ENCODE results near the gene OTULIN.

The OTULIN gene

GRCh38 chr5:14738050-14738449 lies 73.5 kb downstream of the OTULIN start:
- no peak for DNase-seq (ENCODE audit: extremely low spot score)
- POLR2A ChIA-PET: no interaction called here
- CTCF ChIA-PET: no interaction called here

GRCh38 chr5:14739538-14739937 lies 75.0 kb downstream of the OTULIN start:
- no peak for DNase-seq (ENCODE audit: extremely low spot score)
- CTCF ChIA-PET: no interaction called here
- POLR2A ChIA-PET: no interaction called here

More at GRCh38 chr5:14738050-14738449, 73.5 kb downstream of the OTULIN start:
- TF ChIP-seq L3MBTL2 (conservative IDR thresholded peaks at IDR 0.05): no peak
- no peak for TF ChIP-seq FOXM1 (IDR thresholded peaks at IDR 0.05; ENCODE audit: borderline replicate concordance)
- no peak for TF ChIP-seq FOXK2 (IDR thresholded peaks at IDR 0.05)
- no peak for TF ChIP-seq SUZ12 (IDR thresholded peaks at IDR 0.05)
- TF ChIP-seq BHLHE40 (IDR thresholded peaks at IDR 0.05; ENCODE audit: borderline replicate concordance): no peak
- TF ChIP-seq FOXA1 (IDR thresholded peaks at IDR 0.05): no peak
- no peak for TF ChIP-seq NFRKB (IDR thresholded peaks at IDR 0.05)
- no peak for TF ChIP-seq HDGF (IDR thresholded peaks at IDR 0.05; ENCODE audit: borderline replicate concordance)
- no peak for TF ChIP-seq TARDBP (IDR thresholded peaks at IDR 0.05)
- no peak for TF ChIP-seq ELF4 (IDR thresholded peaks at IDR 0.05)
- TF ChIP-seq ARNT (IDR thresholded peaks at IDR 0.05): no peak
- no peak for TF ChIP-seq LEF1 (IDR thresholded peaks at IDR 0.05; ENCODE audit: borderline replicate concordance)
- TF ChIP-seq ZNF384 (IDR thresholded peaks at IDR 0.05): no peak
- no peak for TF ChIP-seq CTBP1 (IDR thresholded peaks at IDR 0.05; ENCODE audit: borderline replicate concordance)

GRCh38 chr5:14739981-14740380 lies 75.5 kb downstream of the OTULIN start:
- ChIA-PET CTCF (no interaction called here), POLR2A (no interaction called here)
- DNase-seq (ENCODE audit: extremely low spot score): no peak
- no peak for TF ChIP-seq TARDBP (IDR thresholded peaks at IDR 0.05)
- no peak for TF ChIP-seq LEF1 (IDR thresholded peaks at IDR 0.05; ENCODE audit: borderline replicate concordance)
- TF ChIP-seq ELF4 (IDR thresholded peaks at IDR 0.05): no peak
- no peak for TF ChIP-seq CTBP1 (IDR thresholded peaks at IDR 0.05; ENCODE audit: borderline replicate concordance)
- no peak for TF ChIP-seq ZNF384 (IDR thresholded peaks at IDR 0.05)
- no peak for TF ChIP-seq L3MBTL2 (conservative IDR thresholded peaks at IDR 0.05)
- TF ChIP-seq FOXA1 (IDR thresholded peaks at IDR 0.05): no peak
- TF ChIP-seq FOXK2 (IDR thresholded peaks at IDR 0.05): no peak
- no peak for TF ChIP-seq HDGF (IDR thresholded peaks at IDR 0.05; ENCODE audit: borderline replicate concordance)
- no peak for TF ChIP-seq NFRKB (IDR thresholded peaks at IDR 0.05)
- TF ChIP-seq SP1 (IDR thresholded peaks at IDR 0.05): no peak
- no peak for TF ChIP-seq ARNT (IDR thresholded peaks at IDR 0.05)
- no peak for TF ChIP-seq BHLHE40 (IDR thresholded peaks at IDR 0.05; ENCODE audit: borderline replicate concordance)
- TF ChIP-seq FOXM1 (IDR thresholded peaks at IDR 0.05; ENCODE audit: borderline replicate concordance): no peak
- TF ChIP-seq PKNOX1 (IDR thresholded peaks at IDR 0.05): no peak
- TF ChIP-seq SUZ12 (IDR thresholded peaks at IDR 0.05): no peak

More at GRCh38 chr5:14739538-14739937, 75.0 kb downstream of the OTULIN start:
- TF ChIP-seq ARNT (IDR thresholded peaks at IDR 0.05) (no peak), ZNF384 (IDR thresholded peaks at IDR 0.05) (no peak), HDGF (IDR thresholded peaks at IDR 0.05; ENCODE audit: borderline replicate concordance) (no peak)

GRCh38 chr5:14741131-14741530 lies 76.6 kb downstream of the OTULIN start:
- DNase-seq (ENCODE audit: extremely low spot score): no peak
- ChIA-PET CTCF (no interaction called here), POLR2A (no interaction called here)
- TF ChIP-seq ARNT (IDR thresholded peaks at IDR 0.05) (no peak), SUZ12 (IDR thresholded peaks at IDR 0.05) (no peak), BHLHE40 (IDR thresholded peaks at IDR 0.05; ENCODE audit: borderline replicate concordance) (no peak)

- no peak for DNase-seq (ENCODE audit: extremely low spot score)
- ChIA-PET POLR2A (no interaction called here), CTCF (no interaction called here)
- TF ChIP-seq HDGF (IDR thresholded peaks at IDR 0.05; ENCODE audit: borderline replicate concordance): no peak
- TF ChIP-seq FOXK2 (IDR thresholded peaks at IDR 0.05): no peak
- TF ChIP-seq NFRKB (IDR thresholded peaks at IDR 0.05): no peak
- no peak for TF ChIP-seq TARDBP (IDR thresholded peaks at IDR 0.05)
- TF ChIP-seq FOXA1 (IDR thresholded peaks at IDR 0.05): no peak
- no peak for TF ChIP-seq CTBP1 (IDR thresholded peaks at IDR 0.05; ENCODE audit: borderline replicate concordance)
- no peak for TF ChIP-seq ELF4 (IDR thresholded peaks at IDR 0.05)
- TF ChIP-seq SUZ12 (IDR thresholded peaks at IDR 0.05): no peak
- no peak for TF ChIP-seq L3MBTL2 (conservative IDR thresholded peaks at IDR 0.05)
- TF ChIP-seq ARNT (IDR thresholded peaks at IDR 0.05): no peak
- TF ChIP-seq ZNF384 (IDR thresholded peaks at IDR 0.05): no peak
- no peak for TF ChIP-seq BHLHE40 (IDR thresholded peaks at IDR 0.05; ENCODE audit: borderline replicate concordance)
- no peak for TF ChIP-seq SP1 (IDR thresholded peaks at IDR 0.05)
- no peak for TF ChIP-seq FOXM1 (IDR thresholded peaks at IDR 0.05; ENCODE audit: borderline replicate concordance)
- TF ChIP-seq PKNOX1 (IDR thresholded peaks at IDR 0.05): no peak
- no peak for TF ChIP-seq LEF1 (IDR thresholded peaks at IDR 0.05; ENCODE audit: borderline replicate concordance)
Measured at GRCh38 chr5:14741801-14742440, 77.4 kb downstream of the OTULIN start.

- CTCF ChIA-PET: no interaction called here
- POLR2A ChIA-PET: no interaction called here
- TF ChIP-seq NFRKB (IDR thresholded peaks at IDR 0.05) (no peak), ELF4 (IDR thresholded peaks at IDR 0.05) (no peak), CTBP1 (IDR thresholded peaks at IDR 0.05; ENCODE audit: borderline replicate concordance) (no peak), FOXM1 (IDR thresholded peaks at IDR 0.05; ENCODE audit: borderline replicate concordance) (no peak), SP1 (IDR thresholded peaks at IDR 0.05) (no peak), PKNOX1 (IDR thresholded peaks at IDR 0.05) (no peak), BHLHE40 (IDR thresholded peaks at IDR 0.05; ENCODE audit: borderline replicate concordance) (no peak), LEF1 (IDR thresholded peaks at IDR 0.05; ENCODE audit: borderline replicate concordance) (no peak), HDGF (IDR thresholded peaks at IDR 0.05; ENCODE audit: borderline replicate concordance) (no peak), L3MBTL2 (conservative IDR thresholded peaks at IDR 0.05) (no peak), FOXK2 (IDR thresholded peaks at IDR 0.05) (no peak)
- DNase-seq (ENCODE audit: extremely low spot score): no peak
Measured at GRCh38 chr5:14742498-14742897, 78.0 kb downstream of the OTULIN start.
